Osteoblast (primary cell): ENCODE data around the gene KIRREL3. TPM values are rescaled to one million over a fixed set of nuclear protein-coding genes. Genes with fewer than 3 reads are reported as not detected.
A peak's percentile ranks its signal among the peaks of the same experiment; 100 is the strongest.

ENCODE experiments used
- DNase-seq: peaks from one replicate; pipeline ENCODE4 v3.0.0; 2011; ENCODE audit warnings: low spot score, mixed read lengths; ENCODE audit not compliant: insufficient read length; ENCODE audit errors: missing footprints
- H2AFZ ChIP-seq: 2 replicates; pipeline ENCODE4 v1.6.0; 2011; ENCODE audit warnings: mild to moderate bottlenecking, low read length
- H3K27ac ChIP-seq: 2 replicates; pipeline ENCODE4 v1.5.1; 2011; ENCODE audit warnings: mild to moderate bottlenecking, low read depth, low read length, moderate library complexity
- H3K27me3 ChIP-seq: 2 replicates; pipeline ENCODE4 v1.6.0; 2012; ENCODE audit warnings: mild to moderate bottlenecking, control low read depth, inconsistent platforms, low read length, moderate library complexity; ENCODE audit not compliant: insufficient read depth
- H3K36me3 ChIP-seq: 2 replicates; pipeline ENCODE4 v1.5.1; 2011; ENCODE audit warnings: mild to moderate bottlenecking, low read length, control low read depth, moderate library complexity; ENCODE audit not compliant: insufficient read depth
- H3K4me1 ChIP-seq: 2 replicates; pipeline ENCODE4 v1.5.1; 2011; ENCODE audit warnings: mild to moderate bottlenecking, low read length, control low read depth, moderate library complexity; ENCODE audit not compliant: insufficient read depth
- H3K4me2 ChIP-seq: 2 replicates; pipeline ENCODE4 v1.6.0; 2011; ENCODE audit warnings: mild to moderate bottlenecking, low read length; ENCODE audit not compliant: insufficient read depth
- H3K4me3 ChIP-seq: fragments of 200-600 bp; sonication (generic); 3 replicates; pipeline ENCODE4 v1.5.1; 2012; ENCODE audit warnings: mild to moderate bottlenecking, low read length, inconsistent platforms; ENCODE audit not compliant: insufficient read depth
- H3K79me2 ChIP-seq: 2 replicates; pipeline ENCODE4 v1.6.0; 2012; ENCODE audit warnings: mild to moderate bottlenecking, low read length, control low read depth, inconsistent platforms; ENCODE audit not compliant: insufficient read depth
- H3K9me3 ChIP-seq: 2 replicates; pipeline ENCODE4 v1.5.1; 2011; ENCODE audit warnings: low read depth, low read length, control low read depth
- H4K20me1 ChIP-seq: 2 replicates; pipeline ENCODE4 v1.6.0; 2012; ENCODE audit warnings: mild to moderate bottlenecking, low read length, control low read depth; ENCODE audit not compliant: insufficient read depth
- total RNA-seq: library from RNA; depleted of rRNA; stranded (reverse); fragments of >200 nt; gene quantifications from 2 replicates; pipeline ENCODE4 v1.2.3, GENCODE V29; 2012
- TF ChIP-seq, protein P1 (sequence below): IDR thresholded peaks from 2 replicates; pipeline ENCODE4 v1.5.1; 2011; ENCODE audit warnings: mild to moderate bottlenecking, low read depth, low read length, moderate library complexity; ENCODE audit errors: extremely low read depth

KIRREL3 gene
- total RNA-seq, 1 donor = 3.6 TPM

DNA sequence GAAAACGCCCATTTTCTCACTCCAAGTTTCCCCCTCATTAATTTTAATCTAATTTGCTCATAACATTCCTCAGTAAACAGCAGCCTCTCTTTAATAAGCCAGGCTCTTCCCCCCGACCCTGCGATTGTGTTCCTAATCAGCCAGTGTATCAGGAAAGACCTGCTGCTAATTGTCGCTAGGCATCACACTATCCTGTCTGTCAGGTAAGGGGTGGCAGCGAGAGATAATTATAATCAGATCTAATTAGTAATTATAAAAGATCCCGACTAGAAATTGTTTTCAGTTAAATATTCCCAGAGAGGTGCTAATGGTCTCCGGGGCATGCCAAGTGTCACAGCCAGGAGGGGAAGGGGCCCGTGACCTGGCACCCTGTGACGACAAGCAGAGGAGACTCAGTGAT, 502.3 kb downstream of the KIRREL3 start:
- Histone ChIP-seq H3K79me2 (no peaks in the 10 kb centered on the region), H4K20me1 (peaks cover under 1% of the 10 kb centered on the region), H2AFZ (no peak overlapping the region), H3K4me1 (no peaks in the 10 kb centered on the region), H3K27me3 (no peaks in the 10 kb centered on the region), H3K27ac (no peak overlapping the region), H3K36me3 (no peaks in the 10 kb centered on the region), H3K9me3 (no peaks in the 10 kb centered on the region), H3K4me3 (no peak overlapping the region), H3K4me2 (no peak overlapping the region)
- TF ChIP-seq, protein P1, sequence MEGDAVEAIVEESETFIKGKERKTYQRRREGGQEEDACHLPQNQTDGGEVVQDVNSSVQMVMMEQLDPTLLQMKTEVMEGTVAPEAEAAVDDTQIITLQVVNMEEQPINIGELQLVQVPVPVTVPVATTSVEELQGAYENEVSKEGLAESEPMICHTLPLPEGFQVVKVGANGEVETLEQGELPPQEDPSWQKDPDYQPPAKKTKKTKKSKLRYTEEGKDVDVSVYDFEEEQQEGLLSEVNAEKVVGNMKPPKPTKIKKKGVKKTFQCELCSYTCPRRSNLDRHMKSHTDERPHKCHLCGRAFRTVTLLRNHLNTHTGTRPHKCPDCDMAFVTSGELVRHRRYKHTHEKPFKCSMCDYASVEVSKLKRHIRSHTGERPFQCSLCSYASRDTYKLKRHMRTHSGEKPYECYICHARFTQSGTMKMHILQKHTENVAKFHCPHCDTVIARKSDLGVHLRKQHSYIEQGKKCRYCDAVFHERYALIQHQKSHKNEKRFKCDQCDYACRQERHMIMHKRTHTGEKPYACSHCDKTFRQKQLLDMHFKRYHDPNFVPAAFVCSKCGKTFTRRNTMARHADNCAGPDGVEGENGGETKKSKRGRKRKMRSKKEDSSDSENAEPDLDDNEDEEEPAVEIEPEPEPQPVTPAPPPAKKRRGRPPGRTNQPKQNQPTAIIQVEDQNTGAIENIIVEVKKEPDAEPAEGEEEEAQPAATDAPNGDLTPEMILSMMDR = no peak
- no peak for DNase-seq

GRCh38 chr11:126497581-126498122, 502.9 kb downstream of the KIRREL3 start:
- no peaks in the 10 kb centered on the region for H3K9me3 ChIP-seq
- no peak overlapping the region for H2AFZ ChIP-seq
- H3K79me2 ChIP-seq = no peaks in the 10 kb centered on the region
- H3K4me2 ChIP-seq = no peak overlapping the region
- TF ChIP-seq, protein P1 = no peak
- H3K4me3 ChIP-seq = no peak overlapping the region
- peak; percentile 52 for DNase-seq
- no peaks in the 10 kb centered on the region for H3K36me3 ChIP-seq
- no peaks in the 10 kb centered on the region for H3K27me3 ChIP-seq
- H3K4me1 ChIP-seq = no peaks in the 10 kb centered on the region
- no peak overlapping the region for H3K27ac ChIP-seq
- H4K20me1 ChIP-seq = no peaks in the 10 kb centered on the region

DNA sequence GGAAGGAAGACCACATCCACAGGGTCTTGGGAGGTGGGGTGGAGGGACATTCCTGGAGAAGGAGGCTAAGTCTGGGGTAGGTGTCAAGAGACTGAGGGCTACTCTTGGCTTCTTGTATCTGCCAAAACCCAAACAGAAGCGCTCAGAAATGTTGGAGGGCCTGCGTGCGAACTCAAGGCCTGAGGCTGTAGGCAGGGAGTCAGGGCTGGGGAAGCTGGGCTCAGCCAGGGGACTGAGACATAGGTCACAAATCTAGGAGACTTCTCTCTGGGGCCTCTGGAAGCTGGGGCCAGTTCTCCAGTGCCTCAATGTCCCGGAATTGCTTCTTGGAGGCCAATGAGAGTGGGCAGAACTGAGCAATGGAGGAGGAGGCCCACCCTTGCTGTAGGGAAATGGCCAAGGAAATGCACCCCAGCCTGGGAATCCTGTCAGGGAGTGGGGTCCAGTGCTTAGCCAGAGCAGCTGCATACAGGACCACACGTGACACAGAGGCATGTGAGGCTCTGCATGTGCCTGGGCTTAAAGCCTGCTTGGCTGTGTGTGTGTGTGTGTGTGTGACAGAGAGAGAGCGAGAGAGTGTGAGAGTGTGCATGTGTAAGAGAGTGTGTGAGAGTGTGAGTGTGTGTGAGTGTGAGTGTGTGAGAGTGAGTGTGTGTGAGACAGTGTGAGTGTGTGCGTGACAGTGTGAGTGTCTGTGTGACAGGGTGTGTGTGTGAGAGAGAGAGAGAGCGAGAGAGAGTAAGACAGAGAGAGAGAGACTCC, 503.8 kb downstream of the KIRREL3 start:
- Histone ChIP-seq H4K20me1 (no peaks in the 10 kb centered on the region), H3K79me2 (no peaks in the 10 kb centered on the region), H3K27me3 (no peaks in the 10 kb centered on the region), H2AFZ (no peak overlapping the region), H3K36me3 (no peaks in the 10 kb centered on the region), H3K4me3 (no peak overlapping the region), H3K27ac (no peak overlapping the region), H3K4me1 (no peaks in the 10 kb centered on the region), H3K4me2 (no peak overlapping the region), H3K9me3 (no peaks in the 10 kb centered on the region)
- TF ChIP-seq, protein P1 = no peak
- DNase-seq = peak; percentile 36
